H9 (cell line): ENCODE measurements around the gene TTN. TPM values are rescaled to one million over a fixed set of nuclear protein-coding genes. Genes with fewer than 3 reads are reported as not detected.

Experiments
- DNase-seq: peaks from one replicate; pipeline ENCODE4 v3.0.0-alpha.2; 2017
- H2AFZ ChIP-seq: one replicate; pipeline ENCODE4 v1.6.1; 2013; ENCODE audit warnings: mild to moderate bottlenecking, low read length, control low read depth, moderate library complexity
- H2AK5ac ChIP-seq: 2 replicates; pipeline ENCODE4 v1.6.1; 2013; ENCODE audit warnings: low read length, control low read depth, mixed read lengths; ENCODE audit not compliant: insufficient read length
- H2BK120ac ChIP-seq: one replicate; pipeline ENCODE4 v1.6.1; 2013; ENCODE audit warnings: low read depth, mild to moderate bottlenecking, low read length, control low read depth, inconsistent platforms; ENCODE audit not compliant: poor library complexity, severe bottlenecking
- H2BK12ac ChIP-seq: 2 replicates; pipeline ENCODE4 v1.6.1; 2013; ENCODE audit warnings: low read length, control low read depth, mixed read lengths, low read depth; ENCODE audit not compliant: insufficient read length
- H2BK15ac ChIP-seq: 2 replicates; pipeline ENCODE4 v1.6.1; 2013; ENCODE audit warnings: low read depth, low read length, control low read depth
- H2BK20ac ChIP-seq: one replicate; pipeline ENCODE4 v1.6.1; 2013; ENCODE audit warnings: low read depth, mild to moderate bottlenecking, low read length, control low read depth, inconsistent platforms; ENCODE audit not compliant: poor library complexity, severe bottlenecking
- H2BK5ac ChIP-seq: 2 replicates; pipeline ENCODE4 v1.6.1; 2013; ENCODE audit warnings: low read length, control low read depth, mixed read lengths; ENCODE audit not compliant: insufficient read length
- H3K14ac ChIP-seq: 2 replicates; pipeline ENCODE4 v1.6.1; 2013; ENCODE audit warnings: low read length, control low read depth; ENCODE audit not compliant: insufficient read depth
- H3K18ac ChIP-seq: 2 replicates; pipeline ENCODE4 v1.6.1; 2013; ENCODE audit warnings: low read depth, mild to moderate bottlenecking, mixed read lengths, low read length, control low read depth; ENCODE audit not compliant: insufficient read length
- H3K23ac ChIP-seq: 2 replicates; pipeline ENCODE4 v1.6.1; 2013; ENCODE audit warnings: low read length, control low read depth, mixed read lengths, low read depth; ENCODE audit not compliant: insufficient read length
- H3K23me2 ChIP-seq: 2 replicates; pipeline ENCODE4 v1.6.1; 2013; ENCODE audit warnings: low read depth, mild to moderate bottlenecking, mixed read lengths, low read length, control low read depth; ENCODE audit not compliant: insufficient read length, poor library complexity, severe bottlenecking
- H3K27ac ChIP-seq: 2 replicates; pipeline ENCODE4 v1.5.1; 2013; ENCODE audit warnings: low read length, control low read depth, mixed read lengths, low read depth; ENCODE audit not compliant: insufficient read length
- H3K27me3 ChIP-seq: 2 replicates; pipeline ENCODE4 v1.6.1; 2013; ENCODE audit warnings: low read length, control low read depth, inconsistent platforms; ENCODE audit not compliant: insufficient read depth
- H3K4ac ChIP-seq: 2 replicates; pipeline ENCODE4 v1.6.1; 2013; ENCODE audit warnings: low read depth, mild to moderate bottlenecking, control low read depth, inconsistent platforms, low read length, moderate library complexity
- H3K4me1 ChIP-seq: 2 replicates; pipeline ENCODE4 v1.6.1; 2013; ENCODE audit warnings: low read length, control low read depth, inconsistent platforms; ENCODE audit not compliant: insufficient read depth
- H3K4me2 ChIP-seq: 2 replicates; pipeline ENCODE4 v1.6.1; 2013; ENCODE audit warnings: low read length, control low read depth, mixed read lengths; ENCODE audit not compliant: insufficient read length, insufficient read depth
- H3K56ac ChIP-seq: 2 replicates; pipeline ENCODE4 v1.6.1; 2013; ENCODE audit warnings: low read depth, mild to moderate bottlenecking, mixed read lengths, low read length, control low read depth; ENCODE audit not compliant: insufficient read length
- H3K79me1 ChIP-seq: 2 replicates; pipeline ENCODE4 v1.6.1; 2013; ENCODE audit warnings: low read depth, mild to moderate bottlenecking, moderate library complexity, low read length, control low read depth, inconsistent platforms; ENCODE audit not compliant: insufficient read depth, poor library complexity, severe bottlenecking
- H3K79me2 ChIP-seq: 2 replicates; pipeline ENCODE4 v1.6.1; 2013; ENCODE audit warnings: low read length, control low read depth, inconsistent platforms; ENCODE audit not compliant: insufficient read depth
- H3K9ac ChIP-seq: 2 replicates; pipeline ENCODE4 v1.6.1; 2013; ENCODE audit warnings: low read length, control low read depth, mixed read lengths; ENCODE audit not compliant: insufficient read length; ENCODE audit errors: extremely low read depth
- H3K9me3 ChIP-seq: one replicate; pipeline ENCODE4 v1.6.1; 2013; ENCODE audit warnings: low read depth, low read length, inconsistent platforms; ENCODE audit not compliant: control insufficient read depth
- H3T11ph ChIP-seq: one replicate; pipeline ENCODE4 v1.6.1; 2013; ENCODE audit warnings: mild to moderate bottlenecking, low read length, control low read depth, inconsistent platforms
- H4K20me1 ChIP-seq: one replicate; pipeline ENCODE4 v1.6.1; 2013; ENCODE audit not compliant: control insufficient read depth, insufficient read length, insufficient read depth
- H4K5ac ChIP-seq: 2 replicates; pipeline ENCODE4 v1.6.1; 2013; ENCODE audit warnings: low read depth, mild to moderate bottlenecking, mixed read lengths, low read length, control low read depth; ENCODE audit not compliant: insufficient read length
- H4K8ac ChIP-seq: replicated peaks from 2 replicates; pipeline ENCODE4 v1.6.1; 2013; ENCODE audit warnings: low read length, control low read depth, mixed read lengths, low read depth; ENCODE audit not compliant: insufficient read length
- H4K91ac ChIP-seq: 2 replicates; pipeline ENCODE4 v1.6.1; 2013; ENCODE audit warnings: low read depth, mild to moderate bottlenecking, moderate library complexity, mixed read lengths, low read length, control low read depth; ENCODE audit not compliant: insufficient read length
- H3K27ac Mint-ChIP-seq, 3 experiments: 2 replicates in 2 of 3; 3 replicates in 1 of 3; pipeline ENCODE4 v1.8.0; 2020 to 2021; ENCODE audit warnings: mixed read lengths in 3 of 3, mild to moderate bottlenecking in 1 of 3, moderate library complexity in 1 of 3
- H3K27me3 Mint-ChIP-seq: 2 replicates; pipeline ENCODE4 v1.8.0; 2021; ENCODE audit warnings: low read depth, mild to moderate bottlenecking, moderate library complexity, mixed read lengths
- H3K36me3 Mint-ChIP-seq, 3 experiments: 2 replicates in 2 of 3; 3 replicates in 1 of 3; pipeline ENCODE4 v1.8.0; 2020 to 2021; ENCODE audit warnings: low read depth in 3 of 3, mixed read lengths in 3 of 3; ENCODE audit not compliant: insufficient read depth in 1 of 3
- H3K4me1 Mint-ChIP-seq, 2 experiments: 2 replicates each; pipeline ENCODE4 v1.8.0; 2020; ENCODE audit warnings: mixed read lengths in 2 of 2
- H3K4me3 Mint-ChIP-seq, 2 experiments: 2 replicates in 1 of 2; 3 replicates in 1 of 2; pipeline ENCODE4 v1.8.0; 2020 to 2021; ENCODE audit warnings: mild to moderate bottlenecking in 2 of 2, mixed read lengths in 2 of 2, moderate library complexity in 1 of 2
- H3K9me3 Mint-ChIP-seq, 2 experiments: 2 replicates in 1 of 2; 3 replicates in 1 of 2; pipeline ENCODE4 v1.8.0; 2020; ENCODE audit warnings: mild to moderate bottlenecking in 2 of 2, mixed read lengths in 2 of 2, moderate library complexity in 1 of 2
- WGBS: extraction: QIAGEN DNeasy Blood & Tissue Kit; methylation state at CpG from one replicate; pipeline ENCODE4 v1.1.7; 2013; ENCODE audit warnings: missing lambda C conversion rate, low lambda C conversion rate, mixed read lengths; ENCODE audit not compliant: insufficient read length; ENCODE audit errors: extremely low coverage; 5-methylcytosine and 5-hydroxymethylcytosine counted together
- total RNA-seq: library from RNA; stranded (reverse); gene quantifications from 2 replicates; pipeline ENCODE4 v1.2.1, GENCODE V29; 2021
- TF ChIP-seq, protein P1 (sequence below): fragments of 200-600 bp; sonication (generic); conservative IDR thresholded peaks from 3 replicates; pipeline ENCODE4 v1.8.0; 2021; ENCODE audit warnings: antibody characterized with exemption, mild to moderate bottlenecking

The TTN gene
- total RNA-seq, 1 experiment from 2014 or later: 0.70 TPM

DNA sequence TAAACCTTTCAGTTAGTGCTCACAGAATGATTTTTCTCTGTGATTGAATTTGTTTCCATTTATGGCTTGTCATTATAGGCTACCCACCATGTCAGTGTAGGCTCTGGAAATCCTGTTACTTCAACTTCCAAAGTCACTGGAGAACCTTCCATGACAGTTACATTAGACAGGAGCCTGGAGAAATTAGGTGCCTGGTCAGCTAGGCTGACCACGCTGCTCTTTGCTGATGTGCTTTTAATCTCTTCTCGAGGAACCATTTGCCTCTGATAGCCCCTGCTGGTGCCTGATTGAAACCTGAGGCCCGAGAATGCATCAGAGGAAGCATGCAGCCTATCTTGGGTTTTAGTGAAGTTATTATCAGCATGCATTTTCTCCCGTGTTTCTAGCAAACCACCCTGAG is 29.6 kb upstream of the TTN start:
- H3K23me2 ChIP-seq: no peaks in the 10 kb centered on the region
- no peaks in the 10 kb centered on the region; the same call in 1 of the 2 replicates for H3K4me1 ChIP-seq
- Mint-ChIP-seq H3K9me3 (no peaks in the 10 kb centered on the region; a peak in 1 of 5 replicates), H3K27me3 (no peaks in the 10 kb centered on the region), H3K4me1 (peaks cover 5 to 6% of the 10 kb centered on the region in 2 experiments), H3K36me3 (peaks cover 0 to 2% (median 0%) of the 10 kb centered on the region in 3 experiments; a peak in 2 of 7 replicates), H3K4me3 (no peak overlapping the region), H3K27ac (no peak overlapping the region; a peak in 1 of 7 replicates)
- no peaks in the 10 kb centered on the region for H3K79me1 ChIP-seq
- H4K20me1 ChIP-seq: no peaks in the 10 kb centered on the region
- no peak overlapping the region for H4K5ac ChIP-seq
- H3T11ph ChIP-seq: no peak overlapping the region
- no peak overlapping the region for H3K4ac ChIP-seq
- TF ChIP-seq, protein P1, sequence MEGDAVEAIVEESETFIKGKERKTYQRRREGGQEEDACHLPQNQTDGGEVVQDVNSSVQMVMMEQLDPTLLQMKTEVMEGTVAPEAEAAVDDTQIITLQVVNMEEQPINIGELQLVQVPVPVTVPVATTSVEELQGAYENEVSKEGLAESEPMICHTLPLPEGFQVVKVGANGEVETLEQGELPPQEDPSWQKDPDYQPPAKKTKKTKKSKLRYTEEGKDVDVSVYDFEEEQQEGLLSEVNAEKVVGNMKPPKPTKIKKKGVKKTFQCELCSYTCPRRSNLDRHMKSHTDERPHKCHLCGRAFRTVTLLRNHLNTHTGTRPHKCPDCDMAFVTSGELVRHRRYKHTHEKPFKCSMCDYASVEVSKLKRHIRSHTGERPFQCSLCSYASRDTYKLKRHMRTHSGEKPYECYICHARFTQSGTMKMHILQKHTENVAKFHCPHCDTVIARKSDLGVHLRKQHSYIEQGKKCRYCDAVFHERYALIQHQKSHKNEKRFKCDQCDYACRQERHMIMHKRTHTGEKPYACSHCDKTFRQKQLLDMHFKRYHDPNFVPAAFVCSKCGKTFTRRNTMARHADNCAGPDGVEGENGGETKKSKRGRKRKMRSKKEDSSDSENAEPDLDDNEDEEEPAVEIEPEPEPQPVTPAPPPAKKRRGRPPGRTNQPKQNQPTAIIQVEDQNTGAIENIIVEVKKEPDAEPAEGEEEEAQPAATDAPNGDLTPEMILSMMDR: no peak
- H3K27me3 ChIP-seq: no peaks in the 10 kb centered on the region
- no peak overlapping the region for H2BK5ac ChIP-seq
- H3K9me3 ChIP-seq: no peaks in the 10 kb centered on the region
- no peaks in the 10 kb centered on the region for H3K79me2 ChIP-seq
- no peak overlapping the region for H3K9ac ChIP-seq
- no peak overlapping the region for H3K27ac ChIP-seq
- no peak overlapping the region for H4K8ac ChIP-seq
- no peak overlapping the region for H2BK120ac ChIP-seq
- no peak overlapping the region for H2BK12ac ChIP-seq
- H2BK15ac ChIP-seq: no peak overlapping the region
- no CpG with 5 or more reads among the region's 4 CpGs for WGBS
- H3K4me2 ChIP-seq: no peak overlapping the region
- H3K14ac ChIP-seq: no peak overlapping the region
- H3K23ac ChIP-seq: no peak overlapping the region
- H2BK20ac ChIP-seq: no peak overlapping the region
- H4K91ac ChIP-seq: no peak overlapping the region
- no peak overlapping the region for H3K56ac ChIP-seq
- peak; percentile 31 for DNase-seq
- H2AK5ac ChIP-seq: no peak overlapping the region
- H2AFZ ChIP-seq: no peak overlapping the region
- H3K18ac ChIP-seq: no peak overlapping the region
